NCI-H774 (cell line): ENCODE results near the gene RALGPS1.

ENCODE experiments used
- DNase-seq: peaks from one replicate; lab custom pipeline; 2025; lab: John Stamatoyannopoulos, UW

RALGPS1 gene

DNA sequence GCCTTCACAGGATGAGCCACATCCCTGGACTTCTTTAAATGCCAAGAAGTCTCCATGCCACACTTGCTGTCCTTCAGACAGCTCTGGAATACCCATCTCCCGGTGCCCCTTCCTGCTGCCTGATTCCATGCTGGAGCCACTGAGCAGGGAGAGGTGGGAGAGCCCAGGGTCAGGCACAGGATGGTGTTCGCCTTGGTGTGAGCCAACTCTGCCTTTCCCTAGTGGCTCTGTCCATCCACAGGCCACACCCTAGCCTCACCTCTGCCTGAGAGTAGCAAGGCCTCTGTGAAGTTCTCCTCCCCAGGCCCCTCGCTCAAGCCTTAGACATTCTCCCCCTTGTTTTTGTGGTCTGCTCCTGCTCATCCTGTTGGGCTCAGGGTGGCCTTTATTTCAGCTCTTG lies 262.0 kb downstream of the RALGPS1 start:
- no peak for DNase-seq

- no peak for DNase-seq
Observed at GRCh38 chr9:127177231-127177630, 262.6 kb downstream of the RALGPS1 start.

- no peak for DNase-seq
Observed at GRCh38 chr9:127177665-127178265, 263.2 kb downstream of the RALGPS1 start.

DNA sequence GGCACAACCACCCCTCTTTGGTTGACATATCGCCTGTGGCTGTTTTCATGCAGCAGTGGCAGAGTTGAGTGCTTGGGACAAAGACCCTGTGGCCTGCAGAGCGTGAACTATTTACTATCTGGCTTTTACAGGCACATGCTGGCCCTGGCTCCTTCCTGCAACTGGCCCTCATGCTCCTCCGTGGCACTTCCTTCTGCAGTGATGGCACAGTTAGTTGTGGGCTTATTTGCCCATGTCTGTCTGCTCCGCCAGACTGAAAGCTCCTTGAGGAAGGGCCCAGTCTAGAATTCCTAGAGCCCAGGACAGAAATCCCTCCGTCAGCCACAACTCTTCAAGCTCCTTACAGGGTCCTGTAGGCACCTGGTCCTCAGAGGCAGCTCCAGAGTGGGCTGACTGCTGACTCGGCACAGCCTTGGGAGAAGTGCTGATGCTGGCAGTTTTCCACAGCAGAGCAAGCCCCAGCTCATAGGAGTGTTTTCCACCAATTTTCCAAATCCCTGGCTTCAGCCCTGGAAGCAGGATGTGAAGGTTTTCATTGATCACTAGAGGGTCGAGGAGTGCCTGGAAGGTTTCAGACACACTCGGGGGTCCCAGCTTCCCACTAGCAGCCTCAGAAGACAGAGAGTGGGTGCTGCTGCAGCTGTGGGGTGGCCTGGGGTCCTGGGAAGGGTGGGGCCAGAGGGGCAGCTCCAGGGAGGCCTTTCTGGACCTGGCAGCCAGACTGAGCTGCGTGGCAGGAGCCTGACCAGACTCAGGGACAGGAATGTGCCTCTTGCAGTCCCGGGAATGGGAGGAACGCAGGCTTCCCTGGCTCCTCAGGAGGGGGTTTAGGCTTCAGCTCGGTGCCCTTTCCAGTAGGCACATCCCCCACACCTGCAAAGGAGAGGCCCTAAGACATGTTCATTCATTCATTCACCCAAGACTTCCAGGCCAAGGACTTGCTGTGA lies 264.4 kb downstream of the RALGPS1 start:
- no peak for DNase-seq

DNA sequence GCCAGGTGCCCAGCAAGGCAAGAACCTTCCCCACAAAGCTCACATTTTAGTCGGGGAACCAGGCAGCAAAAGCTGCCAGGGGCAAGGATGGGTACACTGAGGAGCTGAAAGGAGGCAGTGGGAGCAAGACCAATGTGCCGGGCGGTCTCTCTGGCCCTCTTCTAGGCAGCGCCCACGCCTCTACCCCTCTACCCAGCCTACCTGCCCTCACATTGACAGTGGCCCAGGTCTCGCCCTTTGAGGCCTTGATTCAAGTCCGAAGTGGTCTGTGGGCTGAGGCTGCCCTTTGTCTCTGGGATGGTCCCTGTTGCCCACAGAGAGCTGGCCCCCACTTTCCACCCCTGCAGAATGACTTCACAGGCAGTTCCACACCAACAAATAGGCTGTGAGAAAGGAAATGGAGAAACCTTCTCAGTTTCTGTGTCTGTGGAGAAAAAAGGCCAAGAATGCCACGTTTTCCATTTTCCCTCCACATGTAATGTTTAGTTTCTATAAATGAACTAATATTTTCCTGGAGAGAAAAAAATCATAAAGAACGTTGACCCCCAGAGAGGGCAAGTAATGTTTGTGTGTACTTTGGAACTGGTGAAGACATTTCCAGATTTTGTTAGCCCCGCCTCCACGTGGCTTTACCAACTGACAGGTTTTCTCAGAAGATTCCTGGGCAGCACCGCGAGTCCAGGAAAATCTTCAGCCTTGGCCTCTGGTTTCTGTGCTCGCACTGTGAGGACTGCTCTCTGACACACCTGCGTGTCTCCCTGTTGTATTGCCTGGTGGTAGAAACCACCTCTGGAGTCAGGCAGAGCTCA lies 265.3 kb downstream of the RALGPS1 start:
- no peak for DNase-seq

GRCh38 chr9:127180457-127181314 lies 266.1 kb downstream of the RALGPS1 start:
- no peak for DNase-seq

- DNase-seq, result no peak
Observed at GRCh38 chr9:127181315-127181580, 266.7 kb downstream of the RALGPS1 start.

DNA sequence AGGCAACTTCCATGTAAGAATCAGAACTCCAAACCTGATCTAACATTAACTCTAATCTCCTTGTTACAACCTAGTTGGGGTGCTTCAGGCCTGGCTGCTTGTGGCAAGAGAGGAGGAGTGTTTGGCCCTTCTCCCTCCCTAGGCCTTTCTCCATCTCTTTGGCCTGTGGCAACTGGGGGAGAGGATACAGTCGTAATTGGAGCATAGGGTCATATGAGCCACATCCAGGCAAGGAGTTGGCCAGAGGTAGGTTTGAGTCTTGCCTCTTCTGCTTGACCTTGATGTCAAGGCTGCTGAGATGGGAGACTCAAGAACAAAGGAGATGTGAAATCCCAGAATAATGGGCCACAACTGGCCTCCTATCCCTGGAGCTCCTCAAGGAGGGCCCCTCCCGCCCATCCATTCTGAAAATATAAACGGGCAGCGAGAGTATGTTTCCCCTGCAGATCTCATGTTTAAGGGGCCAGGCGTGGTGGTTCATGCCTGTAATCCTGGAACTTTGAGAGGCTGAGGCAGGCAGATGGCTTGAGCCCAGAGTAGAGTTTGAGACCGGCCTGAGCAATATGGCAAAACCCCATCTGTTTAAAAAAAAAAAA lies 267.1 kb downstream of the RALGPS1 start:
- no peak for DNase-seq

GRCh38 chr9:127182901-127183746 lies 268.5 kb downstream of the RALGPS1 start:
- DNase-seq, result no peak

DNA sequence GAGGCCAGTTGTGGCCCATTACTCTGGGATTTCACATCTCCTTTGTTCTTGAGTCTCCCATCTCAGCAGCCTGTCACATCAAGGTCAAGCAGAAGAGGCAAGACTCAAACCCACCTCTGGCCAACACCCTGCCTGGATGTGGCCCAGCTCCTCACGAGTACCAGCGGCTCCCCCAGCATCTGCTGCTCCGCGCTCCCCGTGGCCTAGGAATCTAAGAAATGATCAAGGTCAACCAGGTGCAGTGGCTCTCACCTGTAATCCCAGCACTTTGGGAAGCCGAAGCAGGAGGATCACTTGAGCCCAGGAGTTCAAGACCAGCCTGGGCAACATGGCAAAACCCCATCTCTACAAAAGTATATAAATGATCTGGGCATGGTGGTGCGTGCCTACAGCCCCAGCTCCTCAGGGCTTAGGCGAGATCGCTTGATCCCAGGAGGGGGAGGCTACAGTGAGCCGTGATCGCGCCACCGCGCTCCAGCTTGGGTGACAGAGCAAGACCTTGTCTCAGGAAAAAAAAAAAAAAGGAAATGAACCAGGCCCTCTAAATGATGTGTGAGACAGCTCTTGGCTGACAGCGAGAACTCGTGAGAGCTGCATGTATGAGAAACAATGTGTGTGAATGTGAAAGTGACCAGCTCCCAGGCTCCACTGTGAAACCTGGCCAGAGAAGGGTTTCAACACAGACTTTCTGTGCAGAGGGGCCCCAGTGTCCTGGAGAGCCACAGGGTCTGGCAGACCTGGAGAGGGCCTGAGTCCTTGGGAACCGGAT lies 269.4 kb downstream of the RALGPS1 start:
- no peak for DNase-seq

DNA sequence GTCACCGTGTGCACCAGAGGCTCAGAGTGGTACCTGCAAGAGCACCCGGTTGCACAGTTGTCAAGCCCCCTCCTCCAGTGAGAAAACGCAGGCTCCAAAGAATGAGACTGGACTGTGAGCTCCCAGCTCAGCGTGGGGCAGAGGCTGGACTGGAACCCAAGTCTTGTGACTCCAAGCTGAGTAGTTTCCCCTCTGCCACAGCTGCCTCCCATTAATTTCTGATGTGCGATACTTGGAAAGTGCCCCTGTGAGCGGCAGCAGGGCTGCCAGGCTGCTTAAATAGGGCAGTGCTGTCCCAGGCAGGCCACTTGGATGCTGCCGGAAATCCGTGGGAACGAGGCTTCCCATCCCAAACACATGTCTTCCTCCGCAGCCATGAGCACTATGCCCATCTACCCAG lies 270.1 kb downstream of the RALGPS1 start:
- DNase-seq, result no peak

GRCh38 chr9:127185181-127185580 lies 270.6 kb downstream of the RALGPS1 start:
- DNase-seq, result no peak

DNA sequence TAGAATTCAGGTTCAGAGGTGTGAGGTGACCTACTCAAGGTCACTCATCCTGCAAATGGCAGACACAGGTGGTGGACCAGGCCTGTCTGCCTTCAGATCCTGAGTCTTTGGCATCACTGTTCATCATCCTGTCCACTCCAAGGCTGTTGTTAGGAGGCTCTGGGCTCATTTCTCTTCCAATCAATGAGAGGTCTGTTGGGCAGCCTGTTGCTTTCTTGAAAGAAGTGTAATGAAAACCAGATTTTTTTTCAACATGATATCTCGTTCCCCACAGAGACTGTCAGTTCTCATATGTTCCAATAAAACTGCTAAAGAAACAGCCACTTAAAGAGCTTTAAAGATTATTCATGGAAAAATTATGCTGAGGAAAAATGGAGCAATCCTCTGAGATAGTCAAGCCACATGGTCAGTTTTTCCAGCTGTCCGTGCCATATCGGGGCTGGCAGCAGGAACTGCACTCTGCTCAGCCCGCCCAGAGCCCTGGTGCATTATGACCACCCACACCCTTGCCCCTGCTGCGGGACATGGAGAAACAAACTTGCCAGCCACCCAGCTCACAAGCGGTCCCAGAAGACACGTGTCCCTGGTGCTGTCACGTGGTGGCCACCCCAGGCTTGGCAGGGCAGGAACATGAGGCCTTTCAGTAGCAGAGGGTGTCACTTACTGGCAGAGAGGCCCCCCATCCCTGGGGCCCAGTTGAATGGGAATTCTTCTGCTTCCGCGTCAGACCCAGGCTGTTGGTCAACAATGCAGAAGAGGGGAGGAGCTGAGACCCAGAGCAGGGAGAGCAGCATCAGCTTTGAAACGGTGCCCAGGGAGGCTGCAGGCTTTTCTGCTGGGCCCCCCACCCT lies 271.6 kb downstream of the RALGPS1 start:
- no peak for DNase-seq

DNA sequence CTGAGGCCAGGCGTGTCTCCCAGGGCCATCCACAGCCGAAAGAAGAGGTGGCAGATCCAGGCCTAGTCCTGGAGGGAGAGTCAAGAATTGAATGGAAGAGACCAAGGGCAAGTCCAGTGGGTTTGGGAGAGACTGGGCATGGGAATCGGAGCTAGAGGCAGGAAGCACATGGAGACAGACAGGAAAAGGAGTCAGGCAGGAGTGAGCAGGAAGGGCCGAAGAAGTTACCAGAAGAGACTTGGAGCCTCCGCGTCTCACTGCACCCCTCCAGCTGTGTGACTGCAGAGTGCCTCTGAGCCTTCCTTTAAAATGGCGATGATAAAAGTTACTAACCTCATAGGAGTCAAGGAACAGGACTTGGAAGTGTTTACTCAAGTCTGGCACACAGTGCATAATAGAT lies 272.2 kb downstream of the RALGPS1 start:
- no peak for DNase-seq

DNA sequence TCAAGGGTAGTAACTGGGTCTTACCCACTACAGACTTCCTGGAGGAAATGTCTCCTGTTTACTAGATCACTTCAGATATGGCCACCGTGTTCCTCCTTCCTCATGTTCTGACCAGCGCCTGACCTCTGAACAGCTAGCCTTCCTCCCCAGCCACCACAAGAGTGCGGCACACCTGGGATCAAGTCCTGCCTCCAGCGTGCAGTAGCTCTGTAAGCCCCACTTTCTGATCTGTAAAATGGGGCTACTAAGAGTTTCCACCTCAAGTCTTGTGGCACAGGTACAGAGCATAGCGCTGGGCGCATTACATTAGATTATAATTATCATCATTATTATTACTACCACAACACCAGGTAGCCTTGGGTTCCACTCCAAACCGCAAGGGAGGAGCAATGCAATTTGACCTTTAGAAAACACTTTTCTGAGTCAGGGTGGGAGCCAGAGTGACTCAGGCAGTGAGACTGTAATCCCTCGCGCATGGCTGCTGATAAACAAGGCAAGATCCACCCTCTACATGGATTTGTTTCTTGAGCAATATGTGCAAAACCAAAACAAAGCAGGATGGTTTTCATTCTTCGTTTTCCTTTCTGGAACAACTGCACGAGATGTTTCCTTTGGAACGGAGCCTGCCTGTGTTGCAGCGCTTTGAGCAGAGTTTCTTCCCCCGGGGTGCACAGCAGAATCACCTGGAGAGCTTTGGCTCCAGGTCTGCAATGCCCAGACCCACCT lies 272.8 kb downstream of the RALGPS1 start:
- no peak for DNase-seq

GRCh38 chr9:127188396-127188795 lies 273.8 kb downstream of the RALGPS1 start:
- DNase-seq, result no peak

- no peak for DNase-seq
Observed at GRCh38 chr9:127189628-127190027, 275.0 kb downstream of the RALGPS1 start.

DNA sequence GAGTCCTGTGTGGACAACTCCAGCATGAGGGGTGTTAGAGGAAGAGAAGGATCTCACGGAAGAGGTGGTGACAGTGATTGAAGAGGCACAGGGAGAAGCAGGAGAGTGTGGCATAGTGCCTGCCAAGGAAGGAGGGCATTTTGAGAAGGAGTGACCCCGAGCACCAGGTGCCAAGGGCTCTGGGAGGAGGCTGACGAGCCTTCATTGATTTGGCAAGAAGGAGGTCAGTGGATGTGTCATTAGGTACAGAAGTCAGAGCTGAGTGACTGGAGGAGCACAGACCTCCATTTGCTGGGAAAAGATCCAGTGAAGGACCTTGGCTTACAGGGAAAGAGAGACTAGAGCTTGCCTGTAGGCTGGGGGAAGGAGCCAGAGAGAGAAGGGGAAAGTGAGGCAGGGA lies 278.2 kb downstream of the RALGPS1 start:
- DNase-seq, result no peak
